ENCODE data around the gene TSKU. TPM values are rescaled to one million over a fixed set of nuclear protein-coding genes. Genes with fewer than 3 reads are reported as not detected.

TSKU gene
- total RNA-seq, 1 donor from 2014 or later = 59.5 TPM

DNA sequence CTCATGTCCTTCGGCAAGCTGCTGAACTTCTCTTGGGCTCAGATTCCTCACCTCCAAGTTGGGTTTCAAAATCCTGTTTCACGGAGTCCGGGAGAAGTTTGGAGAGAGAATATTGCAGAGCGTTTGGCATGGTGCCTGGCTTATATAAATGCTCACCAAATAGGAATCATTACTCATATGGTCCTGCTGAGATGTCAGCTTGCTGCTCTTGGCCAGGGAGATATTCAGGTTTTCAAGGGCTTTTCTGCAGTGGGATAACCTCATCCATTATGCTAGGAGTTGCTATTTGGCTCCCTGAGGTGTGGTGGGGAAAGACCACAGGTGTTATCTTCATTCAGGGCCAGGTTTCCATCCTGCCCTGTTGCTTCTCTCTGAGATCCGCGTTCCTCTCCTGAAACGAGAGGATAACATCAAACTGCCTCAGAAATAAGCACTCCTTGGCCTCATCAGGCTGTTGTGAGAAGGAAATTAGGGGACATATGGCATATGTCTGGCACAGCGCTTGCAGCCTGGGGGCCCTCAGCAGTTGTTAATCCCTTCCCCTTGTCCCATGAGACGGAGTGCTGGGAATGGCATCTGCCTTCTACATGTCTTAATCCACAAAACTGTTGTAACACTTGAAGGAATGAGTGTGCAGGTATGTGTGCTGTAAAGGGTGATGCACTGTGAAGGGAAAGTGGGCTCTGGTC, 47.6 kb downstream of the TSKU start:
- TF ChIP-seq, protein P1, sequence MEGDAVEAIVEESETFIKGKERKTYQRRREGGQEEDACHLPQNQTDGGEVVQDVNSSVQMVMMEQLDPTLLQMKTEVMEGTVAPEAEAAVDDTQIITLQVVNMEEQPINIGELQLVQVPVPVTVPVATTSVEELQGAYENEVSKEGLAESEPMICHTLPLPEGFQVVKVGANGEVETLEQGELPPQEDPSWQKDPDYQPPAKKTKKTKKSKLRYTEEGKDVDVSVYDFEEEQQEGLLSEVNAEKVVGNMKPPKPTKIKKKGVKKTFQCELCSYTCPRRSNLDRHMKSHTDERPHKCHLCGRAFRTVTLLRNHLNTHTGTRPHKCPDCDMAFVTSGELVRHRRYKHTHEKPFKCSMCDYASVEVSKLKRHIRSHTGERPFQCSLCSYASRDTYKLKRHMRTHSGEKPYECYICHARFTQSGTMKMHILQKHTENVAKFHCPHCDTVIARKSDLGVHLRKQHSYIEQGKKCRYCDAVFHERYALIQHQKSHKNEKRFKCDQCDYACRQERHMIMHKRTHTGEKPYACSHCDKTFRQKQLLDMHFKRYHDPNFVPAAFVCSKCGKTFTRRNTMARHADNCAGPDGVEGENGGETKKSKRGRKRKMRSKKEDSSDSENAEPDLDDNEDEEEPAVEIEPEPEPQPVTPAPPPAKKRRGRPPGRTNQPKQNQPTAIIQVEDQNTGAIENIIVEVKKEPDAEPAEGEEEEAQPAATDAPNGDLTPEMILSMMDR (IDR thresholded peaks at IDR 0.05; ENCODE audit: insufficient read depth, low read length, poor library complexity, severe bottlenecking) = no peak
- Histone ChIP-seq H3K4me3 (ENCODE audit: low read depth, low read length) (no peak overlapping the region), H3K36me3 (ENCODE audit: control insufficient read depth, insufficient read depth, low read length) (no peaks in the 10 kb centered on the region), H3K27me3 (ENCODE audit: control insufficient read depth, insufficient read depth, low read length) (no peaks in the 10 kb centered on the region)
- no peak for DNase-seq (ENCODE audit: low read depth)

DNA sequence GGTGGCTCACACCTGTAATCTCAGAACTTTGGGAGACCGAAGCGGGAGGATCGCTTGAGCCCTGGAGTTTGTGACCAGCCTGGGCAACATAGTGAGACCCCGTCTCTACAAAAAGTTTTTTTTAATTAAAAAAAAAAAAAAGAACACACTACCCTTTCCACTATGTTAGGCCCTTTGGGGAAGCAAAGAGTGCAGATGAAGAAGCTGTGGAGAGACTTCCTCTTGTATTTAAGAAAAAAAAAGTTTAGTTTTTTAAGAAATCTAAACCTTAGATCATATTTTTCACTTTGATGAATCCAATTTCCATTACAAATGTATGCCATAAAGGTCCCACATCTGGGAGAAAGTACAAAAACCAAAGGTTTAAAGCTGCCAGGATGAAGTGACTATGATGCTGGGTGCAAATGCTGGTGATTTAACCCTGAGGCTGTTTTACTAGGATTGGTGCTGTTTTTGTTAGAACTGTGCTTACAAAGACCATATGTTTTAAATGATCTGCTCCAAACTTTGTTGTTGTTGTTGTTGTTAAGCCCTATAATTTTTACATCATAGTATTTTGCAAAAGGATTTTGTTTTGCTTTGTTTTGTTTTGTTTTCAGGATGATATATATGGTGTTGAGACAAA, 48.6 kb downstream of the TSKU start:
- H3K4me3 ChIP-seq (ENCODE audit: low read depth, low read length) = no peak overlapping the region
- H3K27me3 ChIP-seq (ENCODE audit: control insufficient read depth, insufficient read depth, low read length) = peaks cover 2% of the 10 kb centered on the region
- DNase-seq (ENCODE audit: low read depth) = no peak
- H3K36me3 ChIP-seq (ENCODE audit: control insufficient read depth, insufficient read depth, low read length) = no peaks in the 10 kb centered on the region
- TF ChIP-seq, protein P1 (IDR thresholded peaks at IDR 0.05; ENCODE audit: insufficient read depth, low read length, poor library complexity, severe bottlenecking) = no peak

DNA sequence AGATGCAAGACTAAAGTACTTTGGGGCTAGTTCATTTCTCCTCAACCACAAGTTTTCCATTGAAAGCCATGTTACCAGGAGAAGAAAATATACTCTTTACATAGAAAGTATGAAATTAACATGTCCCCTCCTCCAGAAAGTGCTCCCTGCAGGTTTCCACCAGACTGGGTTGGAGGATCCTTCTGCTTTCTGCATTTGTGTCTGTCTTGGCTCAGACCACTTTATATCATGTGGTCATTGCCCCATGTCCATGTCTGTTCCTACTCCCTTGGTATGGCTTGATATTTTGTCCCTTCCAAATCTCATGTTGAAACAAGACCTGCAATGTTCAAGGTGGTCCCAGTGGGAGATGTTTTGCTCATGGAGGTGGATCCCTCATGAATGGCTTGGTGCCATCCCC, 49.2 kb downstream of the TSKU start:
- H3K4me3 ChIP-seq (ENCODE audit: low read depth, low read length) = no peak overlapping the region
- no peak for DNase-seq (ENCODE audit: low read depth)
- peaks cover 6% of the 10 kb centered on the region for H3K27me3 ChIP-seq (ENCODE audit: control insufficient read depth, insufficient read depth, low read length)
- no peaks in the 10 kb centered on the region for H3K36me3 ChIP-seq (ENCODE audit: control insufficient read depth, insufficient read depth, low read length)
- TF ChIP-seq, protein P1 (IDR thresholded peaks at IDR 0.05; ENCODE audit: insufficient read depth, low read length, poor library complexity, severe bottlenecking) = no peak

DNA sequence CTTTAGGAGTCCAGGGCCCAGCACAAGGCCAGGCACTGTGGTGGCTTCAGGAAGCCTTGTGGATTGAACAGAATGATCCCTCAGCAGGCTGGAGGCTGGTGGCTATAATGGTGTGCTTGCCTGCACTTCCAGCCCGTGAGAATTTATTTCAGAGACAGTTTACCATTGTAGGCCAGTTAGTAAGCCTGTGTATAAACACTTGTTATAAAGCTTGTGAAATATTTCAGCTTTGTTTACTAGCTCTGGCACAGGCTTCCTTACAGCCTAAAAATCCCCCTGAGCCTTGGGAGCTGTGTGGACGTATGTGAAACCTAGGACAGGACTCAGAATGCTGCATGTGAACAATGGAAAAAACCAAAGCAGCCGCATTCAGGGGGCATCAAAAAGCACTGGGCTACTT, 51.0 kb downstream of the TSKU start:
- no peak overlapping the region for H3K4me3 ChIP-seq (ENCODE audit: low read depth, low read length)
- TF ChIP-seq, protein P1 (IDR thresholded peaks at IDR 0.05; ENCODE audit: insufficient read depth, low read length, poor library complexity, severe bottlenecking) = no peak
- H3K27me3 ChIP-seq (ENCODE audit: control insufficient read depth, insufficient read depth, low read length) = peaks cover 7% of the 10 kb centered on the region
- DNase-seq (ENCODE audit: low read depth) = no peak
- no peaks in the 10 kb centered on the region for H3K36me3 ChIP-seq (ENCODE audit: control insufficient read depth, insufficient read depth, low read length)

DNA sequence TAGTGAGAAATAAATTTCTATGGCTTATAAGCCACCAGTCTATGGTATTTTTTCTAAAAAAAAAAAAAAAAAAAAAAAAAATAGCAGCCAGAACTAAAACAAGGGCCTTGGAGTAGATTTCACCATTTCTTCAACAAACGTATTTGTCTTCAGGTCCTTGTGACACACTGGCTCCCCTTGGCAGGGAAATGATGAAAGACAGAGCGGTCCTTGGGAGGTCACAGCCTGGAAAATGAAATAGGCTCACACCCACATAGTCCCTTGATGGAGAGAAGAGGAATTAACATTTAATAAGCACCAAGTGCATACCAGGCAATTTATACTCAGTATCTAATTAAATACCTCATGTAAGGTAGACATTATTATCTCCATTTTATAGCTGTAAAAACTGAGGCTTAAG, 51.9 kb downstream of the TSKU start:
- peaks cover 7% of the 10 kb centered on the region for H3K27me3 ChIP-seq (ENCODE audit: control insufficient read depth, insufficient read depth, low read length)
- H3K4me3 ChIP-seq (ENCODE audit: low read depth, low read length) = no peak overlapping the region
- DNase-seq (ENCODE audit: low read depth) = no peak
- H3K36me3 ChIP-seq (ENCODE audit: control insufficient read depth, insufficient read depth, low read length) = no peaks in the 10 kb centered on the region
- TF ChIP-seq, protein P1 (IDR thresholded peaks at IDR 0.05; ENCODE audit: insufficient read depth, low read length, poor library complexity, severe bottlenecking) = no peak
